Stomach (tissue), 4 donors: ENCODE measurements around the gene TMEM132D.

Experiments
- EP300 ChIP-seq: sonication (generic); formaldehyde crosslinking; IDR thresholded peaks from one replicate; pipeline ENCODE4 v1.6.1; 2017; ENCODE audit warnings: antibody characterized with exemption
- POLR2A ChIP-seq, 4 donors: fragments of 450-650 bp; IDR thresholded peaks; one replicate each; pipeline ENCODE4 v1.6.1; 2016; ENCODE audit warnings: antibody characterized with exemption in 4 of 4, control low read depth in 2 of 4, mild to moderate bottlenecking in 1 of 4, moderate library complexity in 1 of 4
- TF ChIP-seq, protein P1 (sequence below), 7 experiments: fragments of 450-650 bp in 4 of 7; fragments of 200-600 bp in 3 of 7; sonication (generic) in 3 of 7; IDR thresholded peaks; one replicate each; pipeline ENCODE4 v1.5.1; 2016 to 2019; ENCODE audit warnings: antibody characterized with exemption in 7 of 7, control low read depth in 2 of 7, mild to moderate bottlenecking in 1 of 7

- no peak for TF ChIP-seq EP300
- TF ChIP-seq, protein P1, sequence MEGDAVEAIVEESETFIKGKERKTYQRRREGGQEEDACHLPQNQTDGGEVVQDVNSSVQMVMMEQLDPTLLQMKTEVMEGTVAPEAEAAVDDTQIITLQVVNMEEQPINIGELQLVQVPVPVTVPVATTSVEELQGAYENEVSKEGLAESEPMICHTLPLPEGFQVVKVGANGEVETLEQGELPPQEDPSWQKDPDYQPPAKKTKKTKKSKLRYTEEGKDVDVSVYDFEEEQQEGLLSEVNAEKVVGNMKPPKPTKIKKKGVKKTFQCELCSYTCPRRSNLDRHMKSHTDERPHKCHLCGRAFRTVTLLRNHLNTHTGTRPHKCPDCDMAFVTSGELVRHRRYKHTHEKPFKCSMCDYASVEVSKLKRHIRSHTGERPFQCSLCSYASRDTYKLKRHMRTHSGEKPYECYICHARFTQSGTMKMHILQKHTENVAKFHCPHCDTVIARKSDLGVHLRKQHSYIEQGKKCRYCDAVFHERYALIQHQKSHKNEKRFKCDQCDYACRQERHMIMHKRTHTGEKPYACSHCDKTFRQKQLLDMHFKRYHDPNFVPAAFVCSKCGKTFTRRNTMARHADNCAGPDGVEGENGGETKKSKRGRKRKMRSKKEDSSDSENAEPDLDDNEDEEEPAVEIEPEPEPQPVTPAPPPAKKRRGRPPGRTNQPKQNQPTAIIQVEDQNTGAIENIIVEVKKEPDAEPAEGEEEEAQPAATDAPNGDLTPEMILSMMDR (IDR thresholded peaks at IDR 0.05): no peak
- TF ChIP-seq POLR2A (IDR thresholded peaks at IDR 0.05): no peak
These were observed 830.5 kb downstream of the TMEM132D start for GRCh38 chr12:129073157-129073915.
